HG02759 (cell line): ENCODE data around the gene ISM1.
A peak's percentile ranks its signal among the peaks of the same experiment; 100 is the strongest.

Experiments
- ATAC-seq: cut with Tn5 transposase; IDR thresholded peaks from one replicate; pipeline ENCODE4 v1.9.1; 2021; ENCODE audit warnings: mild to moderate bottlenecking, moderate library complexity; ENCODE audit not compliant: unreplicated experiment

Gene ISM1

GRCh38 chr20:13278812-13279570, 57.9 kb downstream of the ISM1 start:
- ATAC-seq: no peak

GRCh38 chr20:13280609-13281324, 59.7 kb downstream of the ISM1 start:
- ATAC-seq: no peak

GRCh38 chr20:13283869-13284829, 63.1 kb downstream of the ISM1 start:
- no peak for ATAC-seq

DNA sequence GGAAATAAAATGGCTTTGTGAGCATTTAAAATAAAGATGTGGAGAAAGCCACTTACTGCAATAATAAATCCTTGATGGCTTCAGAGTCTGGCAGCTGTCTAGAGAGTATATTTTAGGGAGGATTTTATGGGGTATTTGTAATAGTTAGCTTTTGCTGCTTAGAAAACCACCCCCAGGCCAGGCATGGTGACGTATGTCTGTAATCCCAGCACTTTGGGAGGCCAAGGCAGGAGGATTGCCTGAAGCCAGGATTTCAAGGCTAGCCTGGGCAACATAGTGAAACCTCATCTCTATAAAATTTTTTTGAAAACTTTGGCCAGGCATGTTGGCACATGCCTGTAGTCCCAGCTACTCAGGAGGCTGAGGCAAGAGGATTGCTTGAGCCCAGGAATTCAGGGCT, 63.8 kb downstream of the ISM1 start:
- ATAC-seq: no peak

GRCh38 chr20:13285408-13285807, 64.3 kb downstream of the ISM1 start:
- no peak for ATAC-seq

DNA sequence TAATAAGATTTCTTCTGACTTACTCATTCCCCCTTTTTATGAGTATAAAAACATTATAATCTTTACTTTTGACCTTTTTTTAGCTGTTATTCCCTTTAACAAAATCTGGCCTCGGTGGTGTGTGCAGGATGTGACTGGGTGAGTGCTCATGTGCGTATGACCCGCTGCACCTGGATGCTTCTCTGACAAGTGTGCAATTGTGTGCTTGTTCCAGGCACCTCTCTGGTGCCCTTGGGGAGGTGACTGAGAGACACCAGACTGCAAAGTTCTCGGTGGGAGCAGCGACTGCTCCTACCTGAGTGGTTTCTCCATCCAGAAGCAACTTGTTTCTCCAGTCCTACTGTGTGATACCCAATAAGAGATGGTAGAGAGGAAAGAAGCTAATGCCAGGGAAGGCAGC, 65.0 kb downstream of the ISM1 start:
- no peak for ATAC-seq

DNA sequence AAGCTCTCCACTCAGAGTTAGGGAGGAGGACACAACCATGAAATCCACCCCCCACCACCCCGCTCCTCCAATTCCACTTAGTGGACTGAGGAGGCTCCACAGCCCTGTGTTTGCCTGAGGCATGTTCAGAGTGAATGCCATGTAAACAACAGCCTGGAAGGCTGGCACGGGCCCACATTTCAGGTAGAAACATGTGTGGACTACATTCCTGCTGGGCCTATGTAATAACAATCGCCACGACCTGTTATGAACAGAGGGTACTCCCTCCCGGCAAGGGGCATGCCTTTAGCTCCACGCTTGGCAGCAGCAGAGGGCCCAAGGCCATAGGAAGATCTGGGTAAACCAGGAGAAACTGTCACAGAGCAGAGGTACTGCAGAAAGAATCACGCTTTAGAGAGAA, 65.5 kb downstream of the ISM1 start:
- no peak for ATAC-seq

DNA sequence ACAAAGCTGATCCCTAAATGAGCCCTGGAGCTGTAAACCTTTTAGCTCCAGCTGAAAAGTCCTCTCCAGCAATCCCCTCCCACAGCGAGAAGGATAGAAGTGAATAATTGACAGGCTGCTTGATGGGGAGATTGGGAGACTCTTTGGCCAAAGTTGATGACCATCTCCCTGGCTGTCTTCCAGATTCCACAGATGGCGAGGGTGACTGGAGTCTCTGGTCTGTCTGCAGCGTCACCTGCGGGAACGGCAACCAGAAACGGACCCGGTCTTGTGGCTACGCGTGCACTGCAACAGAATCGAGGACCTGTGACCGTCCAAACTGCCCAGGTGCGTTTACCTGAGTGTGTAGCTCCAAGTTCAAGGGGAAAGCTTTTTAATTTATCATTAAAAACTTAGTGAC, 67.3 kb downstream of the ISM1 start:
- no peak for ATAC-seq

DNA sequence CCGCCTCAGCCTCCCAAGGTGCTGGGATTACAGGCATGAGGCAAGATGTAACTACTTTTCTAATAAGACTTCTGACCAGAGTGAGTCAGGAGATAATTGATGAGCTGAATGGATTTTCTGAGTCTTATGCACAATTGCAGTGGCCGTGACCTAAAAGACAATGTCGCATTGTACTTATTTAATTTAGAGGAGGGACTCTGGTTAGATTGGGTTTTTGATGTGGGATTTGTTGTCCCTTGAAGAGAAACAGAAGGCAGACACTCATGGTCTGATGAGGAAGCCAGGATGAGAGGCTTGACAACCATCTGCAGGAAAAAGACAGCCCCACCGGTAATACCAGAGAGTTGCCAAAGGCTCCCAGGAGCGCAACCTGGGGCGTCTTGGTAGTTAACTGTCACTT, 68.0 kb downstream of the ISM1 start:
- ATAC-seq: no peak

DNA sequence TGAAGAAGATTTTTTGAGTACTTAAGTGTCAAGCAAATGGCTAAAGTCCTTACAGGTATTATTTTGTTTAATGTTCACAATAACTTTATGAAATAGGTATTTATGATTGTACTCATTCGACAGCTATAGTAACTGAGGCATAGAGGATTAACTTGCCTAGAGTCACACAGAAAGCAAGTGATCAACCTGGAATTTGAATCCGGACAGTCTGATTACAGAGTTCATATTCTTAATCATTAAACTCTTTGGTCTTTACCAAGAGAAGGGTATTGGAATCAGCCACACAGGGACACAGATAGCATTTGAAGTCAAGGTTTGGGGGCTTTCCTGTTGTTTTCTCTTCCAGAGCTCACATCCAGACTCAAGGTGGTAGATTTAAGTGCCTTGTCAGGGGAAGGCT, 69.7 kb downstream of the ISM1 start:
- ATAC-seq: no peak

DNA sequence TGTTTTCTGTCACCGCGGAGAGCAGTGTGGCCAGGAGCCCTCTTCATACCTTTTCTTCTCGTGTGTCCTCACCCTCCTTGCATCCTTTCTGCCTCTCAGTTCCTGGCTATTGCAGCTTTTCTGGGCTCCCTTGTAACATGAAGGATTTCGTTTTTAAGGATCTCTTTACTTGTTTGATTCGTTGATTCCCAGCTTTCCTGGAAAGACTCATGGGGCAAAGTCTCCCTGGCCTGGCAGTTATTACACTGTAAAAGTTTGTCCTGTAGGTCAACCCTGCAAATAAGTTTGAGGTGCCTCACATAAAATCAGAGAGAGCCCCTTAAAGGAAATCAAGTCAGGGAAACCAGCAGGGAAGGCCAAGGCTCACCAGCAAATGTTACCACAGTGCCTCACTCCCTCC, 70.1 kb downstream of the ISM1 start:
- no peak for ATAC-seq

GRCh38 chr20:13292201-13292885, 71.3 kb downstream of the ISM1 start:
- ATAC-seq: no peak

- peak; percentile 42 for ATAC-seq
These were observed 73.4 kb downstream of the ISM1 start for GRCh38 chr20:13294522-13294921.

GRCh38 chr20:13295637-13296036, 74.6 kb downstream of the ISM1 start:
- ATAC-seq: no peak

GRCh38 chr20:13296070-13296469, 75.0 kb downstream of the ISM1 start:
- no peak for ATAC-seq

- ATAC-seq: no peak
These were observed 76.2 kb downstream of the ISM1 start for GRCh38 chr20:13297147-13297899.

GRCh38 chr20:13298692-13299373, 77.8 kb downstream of the ISM1 start:
- ATAC-seq: no peak

DNA sequence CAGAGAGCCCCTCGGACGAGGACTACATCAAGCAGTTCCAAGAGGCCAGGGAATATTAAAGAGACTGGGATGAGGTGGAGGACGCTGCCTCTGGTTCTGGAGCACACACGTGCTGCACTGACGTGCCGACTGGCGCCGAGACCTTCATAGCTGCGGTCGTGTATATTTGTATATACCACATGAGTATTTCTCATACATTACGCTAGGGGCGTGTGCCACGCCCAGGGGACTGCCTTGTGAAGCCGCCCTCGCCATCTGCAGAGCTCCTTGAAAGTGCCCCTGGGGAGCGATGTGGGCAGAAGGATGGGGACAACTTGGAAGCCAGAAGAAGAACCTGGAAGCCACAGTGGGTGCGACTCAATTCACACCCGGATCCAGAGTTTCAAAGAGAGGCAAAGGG, 78.3 kb downstream of the ISM1 start:
- ATAC-seq: no peak

GRCh38 chr20:13301596-13301995, 80.5 kb downstream of the ISM1 start:
- ATAC-seq: no peak
